ENCODE results near the gene NCKAP1. TPM values are rescaled to one million over a fixed set of nuclear protein-coding genes. Genes with fewer than 3 reads are reported as not detected.

Gene NCKAP1
- polyA plus RNA-seq, 1 of the 3 experiments (the other 2 are of a cell fraction) = 64.0 TPM

DNA sequence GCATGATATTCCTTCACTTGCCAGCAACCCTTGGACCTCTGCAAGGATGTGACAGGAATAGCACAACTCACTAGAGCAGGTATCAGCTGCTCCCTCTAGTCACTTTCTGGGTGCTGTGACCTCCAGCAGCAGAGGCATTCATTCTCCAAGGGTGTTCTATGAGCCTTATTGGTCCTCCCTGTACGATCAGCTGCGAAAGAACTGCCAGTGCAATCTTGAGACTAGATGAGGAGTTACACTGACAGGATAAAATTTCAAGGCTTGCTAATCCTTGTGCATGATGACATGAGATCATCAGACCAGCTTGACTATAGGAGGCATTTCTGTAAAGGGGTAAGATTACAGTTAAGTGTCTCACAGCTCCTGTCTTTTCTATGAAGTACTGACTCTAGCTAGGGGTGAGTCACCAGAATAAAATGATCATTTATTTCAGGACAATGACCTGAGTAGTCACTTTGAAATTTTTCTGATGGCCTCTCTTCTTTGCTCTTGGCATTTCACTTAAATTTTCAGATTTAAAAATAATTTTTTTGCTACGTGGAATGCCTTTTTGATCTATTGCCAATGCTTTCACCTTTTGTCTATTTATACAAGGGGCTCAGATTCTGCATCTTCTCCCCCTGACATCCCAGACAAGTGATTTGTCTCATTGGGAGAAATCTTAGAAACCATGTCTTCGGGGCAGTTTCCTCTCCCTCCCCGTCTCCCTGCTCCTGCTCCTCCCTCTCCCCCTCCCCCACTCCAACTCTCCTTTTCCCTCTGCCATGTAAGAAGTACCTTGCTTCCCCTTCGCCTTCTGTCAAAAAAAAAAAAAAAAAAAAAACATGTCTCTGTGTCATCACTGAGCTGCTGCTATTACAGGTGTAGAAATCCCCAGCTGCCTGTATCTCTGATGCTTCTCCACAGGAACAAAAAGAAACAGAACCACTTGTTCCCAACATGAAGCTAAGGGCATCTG lies 122.6 kb downstream of the NCKAP1 start:
- no peaks in the 10 kb centered on the region for H3K9me3 ChIP-seq
- no peaks in the 10 kb centered on the region for H3K79me2 ChIP-seq (ENCODE audit: insufficient read depth)
- no peak overlapping the region for H3K9ac ChIP-seq
- CTCF ChIA-PET = interaction anchor here (0.8 kb wide), 1 partner anchor 18 kb away, joined by 3 read pairs; no protein-coding TSS in a partner anchor
- 0 out of 4 replicates have a peak overlapping the region, but pooled peaks of 1 of the 2 experiments have one; percentile 30 for H3K4me3 ChIP-seq (ENCODE audit: low read depth in 2 of 2, low read length in 1 of 2)
- no peaks in the 10 kb centered on the region for H3K27me3 ChIP-seq (ENCODE audit: insufficient read depth)
- H3F3A ChIP-seq (replicated peaks; ENCODE audit: insufficient read depth) = peaks cover 33% of the 10 kb centered on the region
- H4K20me1 ChIP-seq (ENCODE audit: insufficient read depth) = peaks cover 6% of the 10 kb centered on the region
- peak overlapping the region; percentile 60 to 72; a peak in 3 of 4 replicates for H3K27ac ChIP-seq (ENCODE audit: low read depth in 2 of 2, low read length in 1 of 2)
- no peak overlapping the region for H2AFZ ChIP-seq (ENCODE audit: low read depth)
- no peaks in the 10 kb centered on the region for H3K9me2 ChIP-seq
- peaks cover 40 to 45% of the 10 kb centered on the region in 2 experiments for H3K36me3 ChIP-seq (replicated peaks in 1 of 2; ENCODE audit: control insufficient read depth in 1 of 2, insufficient read depth in 2 of 2, low read length in 1 of 2)
- no peak for DNase-seq
- WGBS (ENCODE audit: low lambda C conversion rate) = 42% methylated on average over 6 of the region's 6 CpGs
- peaks cover 8 to 35% of the 10 kb centered on the region in 2 experiments for H3K4me1 ChIP-seq (ENCODE audit: control insufficient read depth in 1 of 2, insufficient read depth in 2 of 2, low read depth in 1 of 2, low read length in 1 of 2)
- peak overlapping the region; percentile 72 for H3K4me2 ChIP-seq
- POLR2A ChIA-PET = no interaction called here
- peak; percentile 39; the same call in 1 of the 2 replicates for TF ChIP-seq RXRA (IDR thresholded peaks at IDR 0.05; ENCODE audit: borderline replicate concordance, low read depth)
- TF ChIP-seq, protein P1, sequence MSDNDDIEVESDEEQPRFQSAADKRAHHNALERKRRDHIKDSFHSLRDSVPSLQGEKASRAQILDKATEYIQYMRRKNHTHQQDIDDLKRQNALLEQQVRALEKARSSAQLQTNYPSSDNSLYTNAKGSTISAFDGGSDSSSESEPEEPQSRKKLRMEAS (IDR thresholded peaks at IDR 0.05; ENCODE audit: low read depth) = no peak; the same call in 1 of the 2 replicates
- TF ChIP-seq POLR2AphosphoS5 (IDR thresholded peaks at IDR 0.05; ENCODE audit: low read depth, low read length) = no peak; the same call in 1 of the 2 replicates
- TF ChIP-seq RFX5 (IDR thresholded peaks at IDR 0.05; ENCODE audit: low read length) = no peak
- TF ChIP-seq FOXM1 (IDR thresholded peaks at IDR 0.05; ENCODE audit: low read depth) = no peak
- TF ChIP-seq, protein P2, sequence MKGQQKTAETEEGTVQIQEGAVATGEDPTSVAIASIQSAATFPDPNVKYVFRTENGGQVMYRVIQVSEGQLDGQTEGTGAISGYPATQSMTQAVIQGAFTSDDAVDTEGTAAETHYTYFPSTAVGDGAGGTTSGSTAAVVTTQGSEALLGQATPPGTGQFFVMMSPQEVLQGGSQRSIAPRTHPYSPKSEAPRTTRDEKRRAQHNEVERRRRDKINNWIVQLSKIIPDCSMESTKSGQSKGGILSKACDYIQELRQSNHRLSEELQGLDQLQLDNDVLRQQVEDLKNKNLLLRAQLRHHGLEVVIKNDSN (IDR thresholded peaks at IDR 0.05; ENCODE audit: borderline replicate concordance, low read depth) = 0 out of 2 replicates have a peak, but pooled peaks have one; percentile 11
- TF ChIP-seq MXI1 (IDR thresholded peaks at IDR 0.05; ENCODE audit: low read depth, low read length) = no peak
- TF ChIP-seq NRF1 (IDR thresholded peaks at IDR 0.05; ENCODE audit: low read depth, low read length) = no peak
- TF ChIP-seq, protein P3, sequence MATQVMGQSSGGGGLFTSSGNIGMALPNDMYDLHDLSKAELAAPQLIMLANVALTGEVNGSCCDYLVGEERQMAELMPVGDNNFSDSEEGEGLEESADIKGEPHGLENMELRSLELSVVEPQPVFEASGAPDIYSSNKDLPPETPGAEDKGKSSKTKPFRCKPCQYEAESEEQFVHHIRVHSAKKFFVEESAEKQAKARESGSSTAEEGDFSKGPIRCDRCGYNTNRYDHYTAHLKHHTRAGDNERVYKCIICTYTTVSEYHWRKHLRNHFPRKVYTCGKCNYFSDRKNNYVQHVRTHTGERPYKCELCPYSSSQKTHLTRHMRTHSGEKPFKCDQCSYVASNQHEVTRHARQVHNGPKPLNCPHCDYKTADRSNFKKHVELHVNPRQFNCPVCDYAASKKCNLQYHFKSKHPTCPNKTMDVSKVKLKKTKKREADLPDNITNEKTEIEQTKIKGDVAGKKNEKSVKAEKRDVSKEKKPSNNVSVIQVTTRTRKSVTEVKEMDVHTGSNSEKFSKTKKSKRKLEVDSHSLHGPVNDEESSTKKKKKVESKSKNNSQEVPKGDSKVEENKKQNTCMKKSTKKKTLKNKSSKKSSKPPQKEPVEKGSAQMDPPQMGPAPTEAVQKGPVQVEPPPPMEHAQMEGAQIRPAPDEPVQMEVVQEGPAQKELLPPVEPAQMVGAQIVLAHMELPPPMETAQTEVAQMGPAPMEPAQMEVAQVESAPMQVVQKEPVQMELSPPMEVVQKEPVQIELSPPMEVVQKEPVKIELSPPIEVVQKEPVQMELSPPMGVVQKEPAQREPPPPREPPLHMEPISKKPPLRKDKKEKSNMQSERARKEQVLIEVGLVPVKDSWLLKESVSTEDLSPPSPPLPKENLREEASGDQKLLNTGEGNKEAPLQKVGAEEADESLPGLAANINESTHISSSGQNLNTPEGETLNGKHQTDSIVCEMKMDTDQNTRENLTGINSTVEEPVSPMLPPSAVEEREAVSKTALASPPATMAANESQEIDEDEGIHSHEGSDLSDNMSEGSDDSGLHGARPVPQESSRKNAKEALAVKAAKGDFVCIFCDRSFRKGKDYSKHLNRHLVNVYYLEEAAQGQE (IDR thresholded peaks at IDR 0.05; ENCODE audit: low read depth, low read length) = 0 out of 2 replicates have a peak, but pooled peaks have one; percentile 21
- 0 out of 2 replicates have a peak, but pooled peaks have one; percentile 11 for TF ChIP-seq MEF2A (IDR thresholded peaks at IDR 0.05; ENCODE audit: borderline replicate concordance, low read depth)
- TF ChIP-seq, protein P4, sequence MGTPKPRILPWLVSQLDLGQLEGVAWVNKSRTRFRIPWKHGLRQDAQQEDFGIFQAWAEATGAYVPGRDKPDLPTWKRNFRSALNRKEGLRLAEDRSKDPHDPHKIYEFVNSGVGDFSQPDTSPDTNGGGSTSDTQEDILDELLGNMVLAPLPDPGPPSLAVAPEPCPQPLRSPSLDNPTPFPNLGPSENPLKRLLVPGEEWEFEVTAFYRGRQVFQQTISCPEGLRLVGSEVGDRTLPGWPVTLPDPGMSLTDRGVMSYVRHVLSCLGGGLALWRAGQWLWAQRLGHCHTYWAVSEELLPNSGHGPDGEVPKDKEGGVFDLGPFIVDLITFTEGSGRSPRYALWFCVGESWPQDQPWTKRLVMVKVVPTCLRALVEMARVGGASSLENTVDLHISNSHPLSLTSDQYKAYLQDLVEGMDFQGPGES (IDR thresholded peaks at IDR 0.05; ENCODE audit: low read depth, low read length) = no peak
- TF ChIP-seq ZBTB33 (IDR thresholded peaks at IDR 0.05; ENCODE audit: borderline replicate concordance, low read depth) = no peak
- TF ChIP-seq, protein P5, sequence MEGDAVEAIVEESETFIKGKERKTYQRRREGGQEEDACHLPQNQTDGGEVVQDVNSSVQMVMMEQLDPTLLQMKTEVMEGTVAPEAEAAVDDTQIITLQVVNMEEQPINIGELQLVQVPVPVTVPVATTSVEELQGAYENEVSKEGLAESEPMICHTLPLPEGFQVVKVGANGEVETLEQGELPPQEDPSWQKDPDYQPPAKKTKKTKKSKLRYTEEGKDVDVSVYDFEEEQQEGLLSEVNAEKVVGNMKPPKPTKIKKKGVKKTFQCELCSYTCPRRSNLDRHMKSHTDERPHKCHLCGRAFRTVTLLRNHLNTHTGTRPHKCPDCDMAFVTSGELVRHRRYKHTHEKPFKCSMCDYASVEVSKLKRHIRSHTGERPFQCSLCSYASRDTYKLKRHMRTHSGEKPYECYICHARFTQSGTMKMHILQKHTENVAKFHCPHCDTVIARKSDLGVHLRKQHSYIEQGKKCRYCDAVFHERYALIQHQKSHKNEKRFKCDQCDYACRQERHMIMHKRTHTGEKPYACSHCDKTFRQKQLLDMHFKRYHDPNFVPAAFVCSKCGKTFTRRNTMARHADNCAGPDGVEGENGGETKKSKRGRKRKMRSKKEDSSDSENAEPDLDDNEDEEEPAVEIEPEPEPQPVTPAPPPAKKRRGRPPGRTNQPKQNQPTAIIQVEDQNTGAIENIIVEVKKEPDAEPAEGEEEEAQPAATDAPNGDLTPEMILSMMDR (IDR thresholded peaks at IDR 0.05) = no peak
- peak; percentile 53; the same call in 1 of the 2 replicates for TF ChIP-seq TEAD4 (IDR thresholded peaks at IDR 0.05; ENCODE audit: borderline replicate concordance, insufficient read depth)
- no peak for TF ChIP-seq YY1 (IDR thresholded peaks at IDR 0.05; ENCODE audit: low read depth)
- TF ChIP-seq RCOR1 (IDR thresholded peaks at IDR 0.05; ENCODE audit: low read length) = no peak
- no peak for TF ChIP-seq TAF1 (IDR thresholded peaks at IDR 0.05; ENCODE audit: borderline replicate concordance, low read depth, low read length)
- TF ChIP-seq FOXJ3 (CRISPR knock-in tag; IDR thresholded peaks at IDR 0.05) = no peak
- TF ChIP-seq SIN3A (IDR thresholded peaks at IDR 0.05; ENCODE audit: borderline replicate concordance, low read depth, low read length) = peak; percentile 53; the same call in 1 of the 2 replicates
- TF ChIP-seq FOSL2 (IDR thresholded peaks at IDR 0.05; ENCODE audit: borderline replicate concordance, low read depth) = peak; percentile 81
- TF ChIP-seq NFIC (IDR thresholded peaks at IDR 0.05; ENCODE audit: borderline replicate concordance) = peak; percentile 66; the same call in 1 of the 2 replicates

All from SK-N-SH (cell line).